HG03354 (cell line): ENCODE measurements around the gene ENO1.

Experiments used
- ATAC-seq: cut with Tn5 transposase; IDR thresholded peaks from one replicate; pipeline ENCODE4 v1.9.1; 2021; ENCODE audit warnings: mild to moderate bottlenecking; ENCODE audit not compliant: unreplicated experiment, poor library complexity, severe bottlenecking

ENO1 gene

GRCh38 chr1:8873506-8874229, 4.8 kb downstream of the ENO1 start:
- no peak for ATAC-seq

DNA sequence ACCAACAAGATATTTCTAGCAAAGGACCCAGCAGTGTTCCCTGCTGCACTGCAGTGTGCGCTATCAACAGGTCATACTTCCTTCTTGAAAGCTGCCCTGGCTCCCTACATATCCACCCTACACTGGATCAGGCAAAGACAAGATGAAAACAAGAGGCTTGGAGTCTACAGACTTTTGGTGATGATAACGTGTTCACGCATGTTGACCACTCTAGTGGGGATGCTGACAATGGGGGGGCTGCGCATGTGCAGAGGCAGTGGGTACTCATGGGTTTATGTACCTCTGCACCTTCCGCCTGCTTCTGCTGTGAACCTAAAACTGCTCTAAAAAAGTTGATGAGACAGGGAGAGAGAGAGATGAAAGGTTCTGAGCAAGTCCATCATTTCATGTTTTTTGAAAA, 5.5 kb downstream of the ENO1 start:
- ATAC-seq, result no peak

- ATAC-seq, result no peak
Measured at GRCh38 chr1:8871965-8872399, 6.5 kb downstream of the ENO1 start.

GRCh38 chr1:8871539-8871935, 6.9 kb downstream of the ENO1 start:
- no peak for ATAC-seq

DNA sequence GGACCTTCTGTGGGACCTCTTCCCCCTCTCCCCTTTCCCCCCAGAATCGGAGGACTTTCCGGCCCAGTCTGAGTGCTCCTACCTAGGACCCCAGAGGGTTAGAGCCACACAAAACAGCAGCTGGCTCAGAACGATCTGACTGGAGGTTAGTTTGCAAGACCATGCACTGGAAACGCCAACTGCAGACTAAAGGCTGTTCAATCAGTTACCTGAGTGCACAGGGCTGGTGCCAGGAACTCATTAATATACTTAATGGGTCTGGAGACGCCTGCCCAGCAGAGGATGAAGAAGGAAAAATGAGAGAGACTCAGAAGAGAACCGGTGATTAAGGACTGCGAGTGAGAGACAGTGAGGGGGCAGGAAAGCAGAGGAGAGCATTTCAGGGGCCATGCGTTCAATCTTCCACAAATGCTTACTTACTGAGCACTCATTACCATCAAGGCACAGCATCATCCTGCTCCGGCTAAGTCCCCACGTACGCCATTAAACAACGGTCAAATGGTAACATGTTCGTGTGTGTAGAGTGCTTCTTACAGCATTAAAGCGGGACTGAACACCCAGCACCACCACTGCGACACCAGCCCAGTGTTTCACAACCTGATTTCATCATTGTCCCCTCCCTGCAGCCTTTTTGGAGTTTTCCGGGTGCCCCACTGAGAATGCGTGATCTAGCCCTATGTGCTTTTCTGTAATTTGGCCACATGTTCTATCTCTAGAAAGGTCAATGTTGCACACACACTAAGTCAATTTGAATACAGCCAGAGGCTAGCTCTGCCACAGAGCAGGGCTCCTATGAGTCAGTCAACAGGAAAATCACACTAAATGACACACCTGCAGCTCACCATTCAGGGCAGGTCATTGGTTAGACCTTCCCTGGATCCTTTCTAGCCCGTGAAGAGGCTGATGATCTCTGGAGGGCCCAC, 7.6 kb downstream of the ENO1 start:
- ATAC-seq, result no peak

GRCh38 chr1:8870103-8870502, 8.4 kb downstream of the ENO1 start:
- no peak for ATAC-seq

DNA sequence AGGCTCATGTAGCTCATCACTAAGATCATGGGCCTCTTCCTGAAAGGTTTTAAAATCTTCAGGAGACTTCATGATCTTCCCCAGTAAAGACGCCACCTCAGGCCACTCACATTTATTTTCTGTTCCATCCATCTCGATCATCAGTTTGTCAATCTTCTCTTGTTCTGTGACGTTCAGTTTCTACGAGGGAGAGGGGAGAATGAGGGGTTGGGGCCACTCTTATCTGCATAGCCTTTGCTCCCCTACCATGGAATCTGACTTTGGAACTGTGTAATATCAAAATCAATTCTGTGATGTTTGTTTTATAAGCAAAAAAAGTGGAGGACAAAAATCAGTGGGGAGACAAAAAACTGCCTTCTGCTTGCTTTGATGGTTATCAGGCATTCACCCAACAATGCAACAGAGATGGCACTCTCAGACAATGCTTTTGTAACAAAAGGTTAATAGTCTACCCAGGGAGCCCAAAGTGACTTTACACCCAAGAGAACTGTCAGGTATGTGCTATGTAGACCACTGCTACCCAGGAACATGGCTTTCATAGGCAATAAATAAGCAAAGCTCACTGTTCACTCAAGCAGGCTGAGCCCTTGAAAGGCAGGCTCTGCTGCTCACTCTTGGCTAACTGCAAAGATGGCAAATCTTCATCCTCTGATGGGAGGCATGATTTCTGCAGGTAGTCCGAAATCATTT, 10.5 kb downstream of the ENO1 start:
- no peak for ATAC-seq

GRCh38 chr1:8866792-8867415, 11.6 kb downstream of the ENO1 start:
- ATAC-seq, result no peak

- ATAC-seq, result no peak
Measured at GRCh38 chr1:8866173-8866791, 12.2 kb downstream of the ENO1 start.

- ATAC-seq, result no peak
Measured at GRCh38 chr1:8864713-8865344, 13.7 kb downstream of the ENO1 start.

GRCh38 chr1:8863794-8864233, 14.7 kb downstream of the ENO1 start:
- ATAC-seq, result no peak

DNA sequence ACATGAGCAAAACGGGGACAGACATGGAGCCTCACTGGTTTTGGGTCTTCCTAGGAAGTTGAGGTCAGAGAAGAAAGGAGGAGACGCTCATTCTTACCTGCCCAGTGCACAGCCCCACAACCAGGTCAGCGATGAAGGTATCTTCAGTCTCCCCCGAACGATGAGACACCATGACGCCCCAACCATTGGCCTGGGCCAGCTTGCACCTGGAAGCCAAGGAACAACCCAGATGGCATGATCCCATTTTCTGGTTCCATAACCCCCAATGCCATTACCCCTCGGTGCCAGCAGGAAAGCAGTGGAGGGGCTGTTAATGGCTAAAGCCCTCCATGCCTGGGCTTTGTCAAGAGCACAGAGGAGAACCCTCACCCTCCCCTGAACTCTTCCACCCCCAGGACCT, 15.3 kb downstream of the ENO1 start:
- no peak for ATAC-seq

DNA sequence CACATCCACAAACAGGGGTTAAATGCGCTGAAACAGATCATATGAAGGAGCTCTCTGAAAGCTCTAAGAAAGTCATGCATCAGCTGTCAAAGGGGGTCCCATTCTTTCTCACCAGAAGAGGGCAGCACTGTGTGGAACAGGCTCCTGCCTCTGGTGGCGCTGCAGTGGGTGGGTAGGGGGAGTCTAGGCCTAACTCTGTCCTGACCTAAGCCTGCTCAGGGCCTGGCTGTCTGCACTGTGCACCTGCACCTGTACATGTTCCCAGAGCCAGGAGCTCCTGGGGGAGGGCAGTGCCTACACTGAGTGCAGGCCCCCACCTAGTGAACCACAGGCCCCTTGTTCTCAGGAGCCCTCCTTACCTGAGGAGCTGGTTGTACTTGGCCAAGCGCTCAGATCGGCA, 16.0 kb downstream of the ENO1 start:
- ATAC-seq, result no peak

DNA sequence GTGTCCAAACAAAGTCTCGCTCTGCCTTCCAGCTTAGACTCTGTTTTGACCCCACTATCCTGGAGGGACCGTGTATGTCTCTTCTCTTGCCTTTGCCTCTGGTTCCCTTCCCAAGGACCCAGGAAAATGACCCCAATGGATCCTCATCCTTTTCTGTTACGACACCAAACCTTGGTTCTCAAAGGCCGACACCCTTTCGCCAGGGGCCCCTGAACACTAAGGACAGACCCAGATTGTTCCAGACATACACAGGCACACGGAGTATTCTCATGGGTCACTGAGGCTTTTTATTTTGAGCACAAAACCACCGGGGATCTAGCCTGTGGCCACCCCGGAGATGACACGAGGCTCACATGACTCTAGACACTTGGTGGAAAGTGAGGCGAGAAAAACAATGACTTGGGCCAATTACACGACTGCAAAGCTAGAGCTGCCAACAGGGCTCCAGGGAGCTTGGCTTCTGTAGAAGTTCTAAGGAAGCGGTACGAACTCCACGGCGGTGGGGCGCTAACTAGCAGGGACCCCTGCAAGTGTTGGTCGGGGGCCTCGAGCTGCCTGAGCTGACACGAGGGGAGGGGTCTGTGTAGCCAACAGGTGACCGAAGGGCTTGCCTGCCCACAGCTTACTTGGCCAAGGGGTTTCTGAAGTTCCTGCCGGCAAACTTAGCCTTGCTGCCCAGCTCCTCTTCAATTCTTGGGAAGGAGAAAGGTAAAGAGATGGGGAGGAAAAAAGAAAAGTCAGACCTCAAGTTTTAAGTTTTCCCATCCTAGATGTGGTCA, 17.6 kb downstream of the ENO1 start:
- ATAC-seq, result no peak

GRCh38 chr1:8858888-8859706, 19.4 kb downstream of the ENO1 start:
- ATAC-seq, result no peak

DNA sequence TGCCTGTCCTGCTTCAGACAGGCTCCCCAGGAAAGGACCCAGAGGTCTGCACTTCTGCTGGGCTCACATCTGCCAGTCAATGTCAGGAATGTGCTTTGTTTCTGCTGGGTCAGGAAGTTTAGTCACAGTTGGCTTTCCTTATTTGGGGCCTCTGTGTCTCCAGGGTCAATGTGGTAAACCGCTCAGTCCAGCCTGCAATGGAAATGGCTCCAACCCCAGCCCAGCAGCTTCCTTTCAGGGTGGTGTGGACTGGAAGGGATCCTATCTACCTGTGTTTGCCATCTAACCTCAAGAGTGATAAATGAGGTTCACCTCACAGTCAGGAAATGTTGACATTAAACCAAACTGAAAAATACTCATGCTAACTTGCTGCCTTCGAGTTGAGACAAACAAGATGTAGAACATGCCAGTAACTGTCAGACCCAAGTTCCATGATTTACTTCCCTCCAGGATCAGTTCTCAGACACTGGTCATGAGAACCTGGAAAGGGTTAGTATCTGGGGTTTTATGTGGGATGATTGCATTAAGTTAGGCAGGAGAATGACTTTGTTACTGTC, 20.3 kb downstream of the ENO1 start:
- no peak for ATAC-seq

DNA sequence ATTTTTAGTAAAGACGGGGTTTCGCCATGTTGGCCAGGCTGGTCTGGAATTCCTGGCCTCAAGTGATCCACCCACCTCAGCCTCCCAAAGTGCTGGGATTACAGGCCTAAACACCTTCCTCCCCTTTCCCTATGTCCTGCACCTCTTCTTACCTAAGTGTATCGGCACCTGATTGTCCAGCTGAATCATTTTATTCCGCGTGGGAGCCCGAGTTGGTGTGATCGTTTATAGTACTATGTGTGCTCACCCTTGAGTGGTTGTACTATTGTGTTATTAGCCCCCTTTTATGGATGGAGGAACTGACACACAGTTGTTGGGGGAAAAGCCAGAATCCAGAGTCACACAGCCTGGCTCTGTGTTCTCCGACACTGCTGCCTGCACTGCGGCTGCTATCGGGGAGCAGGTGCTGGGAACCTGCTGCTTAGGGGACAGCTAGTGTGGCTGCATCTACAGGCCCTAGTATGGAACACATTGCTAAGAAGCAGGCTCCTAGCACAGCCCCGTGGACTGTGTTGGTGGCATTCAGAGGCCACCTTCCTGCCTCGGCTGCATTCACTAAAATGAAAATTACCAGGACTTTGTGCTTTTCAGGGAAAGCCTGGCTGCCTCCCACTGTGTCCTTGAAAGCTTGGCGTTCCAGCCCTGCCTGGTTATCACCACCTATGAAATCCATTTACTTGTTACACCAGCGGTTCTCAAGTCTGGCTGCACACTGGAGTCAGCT, 21.6 kb downstream of the ENO1 start:
- no peak for ATAC-seq
